RWPE1 (cell line): ENCODE data around the gene PLEKHM3.

Experiments
- CTCF ChIA-PET: fragments of 350-600 bp; sonication (Branson Sonifier 250); formaldehyde crosslinking; extraction: SDS; loops from one replicate; lab custom pipeline; 2021; lab: Yijun Ruan, JAX
- POLR2A ChIA-PET: fragments of 400-600 bp; formaldehyde crosslinking; extraction: SDS; loops from one replicate; lab custom pipeline; 2020; ENCODE audit warnings: antibody characterized with exemption; ENCODE audit not compliant: low non-redundant PET; lab: Yijun Ruan, JAX
- DNase-seq: peaks from one replicate; pipeline ENCODE4 v3.0.0; 2012; ENCODE audit warnings: low spot score
- H3K27ac ChIP-seq: fragments of 450-650 bp; 2 replicates; pipeline ENCODE4 v1.5.1; 2017
- TF ChIP-seq, protein P1 (sequence below): fragments of 450-650 bp; conservative IDR thresholded peaks from 2 replicates; pipeline ENCODE4 v1.5.1; 2017; ENCODE audit warnings: low read depth, mild to moderate bottlenecking

The PLEKHM3 gene

DNA sequence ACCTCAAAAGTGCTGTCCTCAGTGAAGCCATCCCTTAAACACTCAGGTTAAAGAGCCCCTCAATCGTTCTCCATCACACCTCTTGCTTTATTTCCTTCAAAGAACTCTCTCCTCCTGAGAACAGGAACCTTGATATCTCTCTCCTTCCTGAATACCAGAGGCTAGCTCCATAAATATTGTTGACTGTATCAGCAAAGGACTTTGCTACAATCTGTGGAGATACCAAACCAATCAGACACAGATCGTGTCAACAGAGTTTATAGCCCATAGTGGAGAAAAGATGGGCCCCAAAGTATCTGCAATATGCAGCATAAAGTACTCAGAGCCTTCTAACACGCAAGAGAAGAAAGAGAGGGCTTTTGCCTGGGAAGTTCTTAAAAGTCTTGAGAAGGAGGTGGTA, 36.4 kb downstream of the PLEKHM3 start:
- TF ChIP-seq, protein P1, sequence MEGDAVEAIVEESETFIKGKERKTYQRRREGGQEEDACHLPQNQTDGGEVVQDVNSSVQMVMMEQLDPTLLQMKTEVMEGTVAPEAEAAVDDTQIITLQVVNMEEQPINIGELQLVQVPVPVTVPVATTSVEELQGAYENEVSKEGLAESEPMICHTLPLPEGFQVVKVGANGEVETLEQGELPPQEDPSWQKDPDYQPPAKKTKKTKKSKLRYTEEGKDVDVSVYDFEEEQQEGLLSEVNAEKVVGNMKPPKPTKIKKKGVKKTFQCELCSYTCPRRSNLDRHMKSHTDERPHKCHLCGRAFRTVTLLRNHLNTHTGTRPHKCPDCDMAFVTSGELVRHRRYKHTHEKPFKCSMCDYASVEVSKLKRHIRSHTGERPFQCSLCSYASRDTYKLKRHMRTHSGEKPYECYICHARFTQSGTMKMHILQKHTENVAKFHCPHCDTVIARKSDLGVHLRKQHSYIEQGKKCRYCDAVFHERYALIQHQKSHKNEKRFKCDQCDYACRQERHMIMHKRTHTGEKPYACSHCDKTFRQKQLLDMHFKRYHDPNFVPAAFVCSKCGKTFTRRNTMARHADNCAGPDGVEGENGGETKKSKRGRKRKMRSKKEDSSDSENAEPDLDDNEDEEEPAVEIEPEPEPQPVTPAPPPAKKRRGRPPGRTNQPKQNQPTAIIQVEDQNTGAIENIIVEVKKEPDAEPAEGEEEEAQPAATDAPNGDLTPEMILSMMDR: no peak
- no peak for DNase-seq
- no peak overlapping the region for H3K27ac ChIP-seq
- ChIA-PET POLR2A (no interaction called here), CTCF (no interaction called here)

DNA sequence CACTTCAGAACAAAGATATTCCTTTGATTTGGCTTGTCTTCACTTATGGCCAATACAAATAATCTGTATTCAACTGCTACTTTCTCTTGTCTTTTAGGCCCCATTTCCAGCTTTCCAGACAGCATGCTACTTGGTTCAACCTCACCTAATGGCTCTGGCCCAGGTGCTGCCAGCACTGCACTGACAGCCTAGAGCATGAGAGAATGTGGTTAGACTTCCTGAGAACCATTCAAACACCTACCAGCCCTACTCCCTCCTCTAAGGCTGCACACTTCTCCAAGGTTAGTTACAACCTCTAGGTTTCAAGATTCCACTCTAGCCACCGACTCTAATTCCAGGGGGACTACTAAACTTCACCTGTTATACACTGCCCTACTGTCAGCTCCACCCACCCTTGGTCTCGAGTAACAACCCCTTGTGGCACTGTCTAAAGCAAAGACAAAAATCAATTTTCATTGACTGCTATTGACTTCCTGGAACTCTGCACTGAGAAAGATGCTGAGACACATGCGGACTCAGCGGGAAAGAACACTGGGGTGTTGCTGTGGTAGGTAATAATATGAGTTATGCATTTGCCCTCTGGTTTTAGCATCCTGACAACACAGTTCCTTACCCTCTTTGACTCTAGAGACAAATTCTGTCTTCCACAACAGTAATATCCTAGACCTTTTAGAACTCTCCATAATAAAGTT, 38.2 kb downstream of the PLEKHM3 start:
- POLR2A ChIA-PET: no interaction called here
- CTCF ChIA-PET: no interaction called here
- DNase-seq: no peak
- TF ChIP-seq, protein P1: no peak
- no peak overlapping the region for H3K27ac ChIP-seq

DNA sequence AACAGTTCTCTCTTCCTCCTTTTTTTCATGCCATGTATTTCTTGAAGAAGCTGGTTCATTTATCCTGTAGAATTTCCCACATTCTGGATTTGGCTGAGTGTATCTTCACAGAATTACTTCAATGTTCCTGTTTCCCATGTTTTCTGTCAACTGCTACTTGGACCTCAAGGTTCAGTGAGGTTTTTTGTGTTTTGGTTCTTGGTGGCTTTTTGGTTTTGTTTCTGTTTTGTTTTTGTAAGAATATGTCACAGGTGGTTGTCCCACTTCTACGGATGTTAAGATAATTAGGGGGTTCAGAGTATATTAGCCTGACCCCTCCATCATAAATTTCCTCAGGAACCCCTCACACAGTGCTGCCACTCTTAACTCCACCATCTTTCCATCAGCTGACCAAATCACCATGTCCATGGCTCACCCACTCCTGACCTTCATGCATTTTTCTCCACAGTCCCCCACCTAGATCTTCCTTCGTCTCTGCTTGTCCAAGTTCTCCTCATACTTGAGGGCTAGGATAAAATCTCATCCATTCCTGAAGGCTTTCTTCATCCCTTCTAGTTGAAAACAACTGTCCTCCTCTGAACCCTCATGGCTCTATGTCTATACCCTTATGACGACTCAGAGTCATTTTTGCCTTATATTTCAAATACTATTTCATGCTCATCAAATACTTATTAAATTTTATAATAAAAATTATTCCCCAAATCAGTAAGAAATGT, 40.4 kb downstream of the PLEKHM3 start:
- DNase-seq: no peak
- ChIA-PET CTCF (interaction anchor here (0.7 kb wide), 1 partner anchor 36 kb away, joined by 4 read pairs; no protein-coding TSS in a partner anchor), POLR2A (no interaction called here)
- TF ChIP-seq, protein P1: no peak
- no peak overlapping the region for H3K27ac ChIP-seq

DNA sequence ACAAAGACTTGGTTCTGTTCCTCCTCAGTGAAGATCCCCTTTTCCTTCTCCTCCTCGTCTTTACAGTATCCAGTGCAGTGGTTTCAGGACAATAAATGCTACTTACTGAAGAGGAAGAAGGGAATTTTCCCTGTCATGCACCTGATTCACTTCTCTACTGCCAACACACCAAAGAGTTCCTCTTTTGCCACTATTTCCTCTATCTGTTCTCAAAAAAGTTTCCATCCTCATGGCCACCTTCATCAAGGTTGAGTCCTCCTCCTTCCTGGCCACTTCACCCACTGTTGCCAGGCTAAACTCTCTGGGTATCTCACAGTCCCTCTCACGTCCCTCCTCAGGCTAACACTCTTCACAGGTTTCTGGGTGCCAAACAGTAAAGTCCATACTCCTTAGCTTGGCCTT, 41.7 kb downstream of the PLEKHM3 start:
- TF ChIP-seq, protein P1: no peak
- ChIA-PET CTCF (no interaction called here), POLR2A (no interaction called here)
- no peak overlapping the region for H3K27ac ChIP-seq
- no peak for DNase-seq

DNA sequence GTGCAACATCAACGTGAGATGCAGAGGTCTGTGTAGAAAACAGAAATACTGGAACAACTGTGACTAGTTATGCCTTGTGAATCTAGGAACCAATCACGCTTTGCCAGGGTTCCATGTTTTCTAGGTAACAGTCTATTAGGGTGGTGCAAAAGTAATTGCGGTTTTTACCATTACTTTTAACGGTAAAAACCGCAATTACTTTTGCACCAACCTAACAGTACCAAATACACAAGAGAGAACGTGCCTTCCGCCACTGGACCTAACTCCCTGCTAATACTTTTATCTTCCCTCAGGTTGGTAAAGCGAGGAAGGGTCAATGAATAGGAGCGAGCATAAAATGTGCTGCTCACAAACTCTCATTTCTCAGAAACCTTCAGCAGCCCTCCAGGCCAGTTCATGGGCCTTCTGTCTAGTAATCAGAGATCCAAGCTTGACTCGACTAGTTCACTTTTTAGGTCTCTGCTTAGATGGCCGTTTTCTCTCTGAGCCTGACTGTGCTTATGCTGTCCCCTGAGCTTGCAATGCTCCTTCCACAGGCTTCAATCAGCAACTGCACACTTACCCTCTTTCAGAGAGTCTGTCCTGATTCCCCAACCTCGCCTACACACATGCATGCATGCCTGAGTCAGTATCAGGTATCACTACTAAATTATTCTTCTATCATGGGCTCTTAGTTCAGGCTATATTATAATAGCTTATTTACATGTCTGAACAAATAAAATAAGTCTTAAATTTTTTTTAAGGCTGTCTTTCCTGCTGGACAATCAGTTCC, 47.0 kb downstream of the PLEKHM3 start:
- DNase-seq: no peak
- TF ChIP-seq, protein P1: no peak
- ChIA-PET CTCF (interaction anchor here (1.3 kb wide), 1 partner anchor 62 kb away, joined by 4 read pairs; no protein-coding TSS in a partner anchor), POLR2A (no interaction called here)
- no peak overlapping the region for H3K27ac ChIP-seq

DNA sequence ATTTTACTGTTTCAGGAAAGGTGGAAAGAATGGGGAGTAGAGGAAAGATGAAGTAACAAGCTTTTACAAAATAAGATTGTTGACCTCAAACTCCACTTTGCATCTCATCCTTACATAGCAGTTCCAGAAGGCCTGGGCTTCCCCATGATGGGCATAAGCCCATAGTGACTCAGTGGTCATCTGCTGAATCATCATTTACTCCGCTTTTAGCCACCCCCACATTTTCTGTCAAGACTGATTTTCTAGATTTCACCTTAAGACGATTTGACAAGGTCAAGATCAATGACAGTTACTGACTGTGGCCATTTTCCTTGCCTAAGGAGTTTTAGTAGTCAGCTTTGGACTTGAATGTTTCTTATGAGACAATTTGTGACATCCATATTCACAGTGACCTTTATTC, 49.4 kb downstream of the PLEKHM3 start:
- CTCF ChIA-PET: interaction anchor here (1.9 kb wide), 1 partner anchor 230 kb away, joined by 8 read pairs; no protein-coding TSS in a partner anchor
- no peak overlapping the region for H3K27ac ChIP-seq
- TF ChIP-seq, protein P1: no peak
- no peak for DNase-seq
- POLR2A ChIA-PET: no interaction called here
